GM04503 (cell line): ENCODE measurements around the gene PCNT.

ENCODE experiments used
- DNase-seq: peaks from one replicate; pipeline ENCODE4 v3.0.0-alpha.2; 2012; ENCODE audit warnings: low read depth

PCNT gene

GRCh38 chr21:46340998-46341397 lies 17.0 kb downstream of the PCNT start:
- no peak for DNase-seq

GRCh38 chr21:46344219-46344915 lies 20.4 kb downstream of the PCNT start:
- DNase-seq = no peak

- no peak for DNase-seq
Measured at GRCh38 chr21:46345861-46346260, 21.9 kb downstream of the PCNT start.

GRCh38 chr21:46346296-46347202 lies 22.6 kb downstream of the PCNT start:
- no peak for DNase-seq

- DNase-seq = no peak
Measured at GRCh38 chr21:46347203-46347550, 23.2 kb downstream of the PCNT start.

GRCh38 chr21:46347791-46348381 lies 23.9 kb downstream of the PCNT start:
- DNase-seq = no peak

GRCh38 chr21:46349134-46349760 lies 25.3 kb downstream of the PCNT start:
- no peak for DNase-seq

- no peak for DNase-seq
Measured at GRCh38 chr21:46350571-46350970, 26.6 kb downstream of the PCNT start.

- DNase-seq = no peak
Measured at GRCh38 chr21:46350981-46351380, 27.0 kb downstream of the PCNT start.

GRCh38 chr21:46351476-46352163 lies 27.7 kb downstream of the PCNT start:
- no peak for DNase-seq

- DNase-seq = no peak
Measured at GRCh38 chr21:46352164-46352515, 28.2 kb downstream of the PCNT start.

- DNase-seq = no peak
Measured at GRCh38 chr21:46352913-46353312, 29.0 kb downstream of the PCNT start.

GRCh38 chr21:46354046-46354445 lies 30.1 kb downstream of the PCNT start:
- no peak for DNase-seq

GRCh38 chr21:46354518-46354917 lies 30.6 kb downstream of the PCNT start:
- no peak for DNase-seq

- no peak for DNase-seq
Measured at GRCh38 chr21:46355161-46356004, 31.4 kb downstream of the PCNT start.

- DNase-seq = no peak
Measured at GRCh38 chr21:46356005-46356338, 32.0 kb downstream of the PCNT start.

- no peak for DNase-seq
Measured at GRCh38 chr21:46356494-46357334, 32.8 kb downstream of the PCNT start.

- DNase-seq = no peak
Measured at GRCh38 chr21:46357335-46357604, 33.3 kb downstream of the PCNT start.

GRCh38 chr21:46357684-46358425 lies 33.9 kb downstream of the PCNT start:
- DNase-seq = no peak

- no peak for DNase-seq
Measured at GRCh38 chr21:46361176-46361575, 37.2 kb downstream of the PCNT start.
